Ovary (tissue), 3 donors: ENCODE results near the gene ASCC3.

Source experiments
- CTCF ChIP-seq, 3 donors: fragments of 450-650 bp in 2 of 3; fragments of 200-600 bp in 1 of 3; IDR thresholded peaks; one replicate each; pipeline versions ENCODE4 v1.5.1 to v1.8.0; 2016 to 2022; ENCODE audit warnings: antibody characterized with exemption in 3 of 3, mild to moderate bottlenecking in 1 of 3
- EP300 ChIP-seq: sonication (generic); formaldehyde crosslinking; IDR thresholded peaks from one replicate; pipeline ENCODE4 v1.6.1; 2017; ENCODE audit warnings: antibody characterized with exemption
- donor health status: DM: no; HTN: no; CAD: no.

GRCh38 chr6:100775667-100776066 lies 105.5 kb downstream of the ASCC3 start:
- TF ChIP-seq CTCF (IDR thresholded peaks at IDR 0.05) (no peak), EP300 (no peak)
